ENCODE data around the gene NQO1.
"Not testable (repeated sequence)": the region's sequence is repeated elsewhere in the genome, so short reads cannot be mapped to it uniquely, and the experiment has no call there.

Gene NQO1

GRCh38 chr16:69762814-69763598 is 36.6 kb upstream of the NQO1 start:
- peak overlapping the region; percentile 74 for H3K9ac ChIP-seq (ENCODE audit: insufficient read length)
- DNase-seq (ENCODE audit: low read depth, low spot score): no peak
- H3K36me3 ChIP-seq (ENCODE audit: insufficient read depth, low read length): no peaks in the 10 kb centered on the region
- peak overlapping the region; percentile 85 for H3K4me3 ChIP-seq
- H3K27ac ChIP-seq: peak overlapping the region; percentile 62; the same call in 1 of the 2 replicates
- TF ChIP-seq FOXP2 (optimal IDR thresholded peaks at IDR 0.05; ENCODE audit: control extremely low read depth, extremely low read length, insufficient read depth) (no peak), EZH2 (IDR thresholded peaks at IDR 0.05) (no peak), POLR2AphosphoS5 (IDR thresholded peaks at IDR 0.05; ENCODE audit: borderline replicate concordance, low read depth, low read length) (no peak)
- H3K9me3 ChIP-seq (ENCODE audit: low read depth, low read length): no peaks in the 10 kb centered on the region

- Histone ChIP-seq H3K4me3 (peak within 1 kb of the TSS; percentile 85), H3K27ac (peak within 1 kb of the TSS; percentile 62), H3K36me3 (ENCODE audit: insufficient read depth, low read length) (no peaks in the 10 kb centered on the region), H3K9me3 (ENCODE audit: low read depth, low read length) (no peaks in the 10 kb centered on the region), H3K9ac (ENCODE audit: insufficient read length) (peak within 1 kb of the TSS; percentile 74)
- TF ChIP-seq POLR2AphosphoS5 (IDR thresholded peaks at IDR 0.05; ENCODE audit: borderline replicate concordance, low read depth, low read length) (peak; percentile 52; the same call in 1 of the 2 replicates), FOXP2 (optimal IDR thresholded peaks at IDR 0.05; ENCODE audit: control extremely low read depth, extremely low read length, insufficient read depth) (no peak), EZH2 (IDR thresholded peaks at IDR 0.05) (no peak)
- no peak for DNase-seq (ENCODE audit: low read depth, low spot score)
Measured at GRCh38 chr16:69761983-69762813, 35.8 kb upstream of the NQO1 start, which contains the start of gene WWP2. WWP2 (plus strand) TSS chr16:69762332; CDS start chr16:69787011, 24,679 bp downstream.

GRCh38 chr16:69757375-69757774 is 31.0 kb upstream of the NQO1 start:
- DNase-seq (ENCODE audit: low read depth, low spot score); H3K9ac ChIP-seq (ENCODE audit: insufficient read length); H3K9me3 ChIP-seq (ENCODE audit: low read depth, low read length); H3K27ac ChIP-seq; H3K36me3 ChIP-seq (ENCODE audit: insufficient read depth, low read length); H3K4me3 ChIP-seq: not testable (repeated sequence)

GRCh38 chr16:69756705-69757104 is 30.3 kb upstream of the NQO1 start:
- Histone ChIP-seq H3K4me3 (no peak overlapping the region), H3K9ac (ENCODE audit: insufficient read length) (no peak overlapping the region), H3K36me3 (ENCODE audit: insufficient read depth, low read length) (peaks cover 6% of the 10 kb centered on the region; the same call in 1 of the 2 replicates), H3K27ac (no peak overlapping the region), H3K9me3 (ENCODE audit: low read depth, low read length) (no peaks in the 10 kb centered on the region)
- TF ChIP-seq EZH2 (IDR thresholded peaks at IDR 0.05) (no peak), FOXP2 (optimal IDR thresholded peaks at IDR 0.05; ENCODE audit: control extremely low read depth, extremely low read length, insufficient read depth) (no peak), POLR2AphosphoS5 (IDR thresholded peaks at IDR 0.05; ENCODE audit: borderline replicate concordance, low read depth, low read length) (no peak)
- DNase-seq (ENCODE audit: low read depth, low spot score): no peak

- H3K4me3 ChIP-seq: peak within 1 kb of the TSS; percentile 88
- no peak within 1 kb of the TSS for H3K27ac ChIP-seq
- H3K9me3 ChIP-seq (ENCODE audit: low read depth, low read length): no peaks in the 10 kb centered on the region
- peak; percentile 70 for DNase-seq (ENCODE audit: low read depth, low spot score)
- H3K36me3 ChIP-seq (ENCODE audit: insufficient read depth, low read length): peaks cover 20% of the 10 kb centered on the region
- peak; percentile 93 for TF ChIP-seq POLR2AphosphoS5 (IDR thresholded peaks at IDR 0.05; ENCODE audit: borderline replicate concordance, low read depth, low read length)
- TF ChIP-seq EZH2 (IDR thresholded peaks at IDR 0.05): no peak
- H3K9ac ChIP-seq (ENCODE audit: insufficient read length): peak within 1 kb of the TSS; percentile 90
Measured at GRCh38 chr16:69754469-69755310, 28.3 kb upstream of the NQO1 start, which contains the start of gene NOB1. NOB1 (minus strand) TSS chr16:69754926; CDS start chr16:69754910, 16 bp downstream.

- no peak for DNase-seq (ENCODE audit: low read depth, low spot score)
- Histone ChIP-seq H3K4me3 (peak overlapping the region; percentile 88), H3K27ac (no peak overlapping the region), H3K9ac (ENCODE audit: insufficient read length) (peak overlapping the region; percentile 90), H3K9me3 (ENCODE audit: low read depth, low read length) (no peaks in the 10 kb centered on the region), H3K36me3 (ENCODE audit: insufficient read depth, low read length) (peaks cover 23% of the 10 kb centered on the region)
- TF ChIP-seq FOXP2 (optimal IDR thresholded peaks at IDR 0.05; ENCODE audit: control extremely low read depth, extremely low read length, insufficient read depth): no peak
- no peak for TF ChIP-seq POLR2AphosphoS5 (IDR thresholded peaks at IDR 0.05; ENCODE audit: borderline replicate concordance, low read depth, low read length)
- TF ChIP-seq EZH2 (IDR thresholded peaks at IDR 0.05): no peak
Measured at GRCh38 chr16:69754143-69754468, 27.7 kb upstream of the NQO1 start.

- H3K36me3 ChIP-seq (ENCODE audit: insufficient read depth, low read length): peaks cover 56% of the 10 kb centered on the region
- DNase-seq (ENCODE audit: low read depth, low spot score): no peak
- no peak overlapping the region for H3K4me3 ChIP-seq
- no peaks in the 10 kb centered on the region for H3K9me3 ChIP-seq (ENCODE audit: low read depth, low read length)
- no peak overlapping the region for H3K9ac ChIP-seq (ENCODE audit: insufficient read length)
- TF ChIP-seq FOXP2 (optimal IDR thresholded peaks at IDR 0.05; ENCODE audit: control extremely low read depth, extremely low read length, insufficient read depth) (no peak), POLR2AphosphoS5 (IDR thresholded peaks at IDR 0.05; ENCODE audit: borderline replicate concordance, low read depth, low read length) (no peak)
- H3K27ac ChIP-seq: no peak overlapping the region
Measured at GRCh38 chr16:69748694-69749345, 22.5 kb upstream of the NQO1 start.
